B cell (primary cell): ENCODE measurements around the gene SMPD3. TPM values are rescaled to one million over a fixed set of nuclear protein-coding genes. Genes with fewer than 3 reads are reported as not detected.

ENCODE experiments used
- ATAC-seq: fragments of 200-7000 bp; cut with Tn5 transposase; one replicate; pipeline ENCODE4 v1.10.0; 2021; ENCODE audit warnings: low read depth, mild to moderate bottlenecking, moderate number of reproducible peaks, moderate library complexity
- CTCF ChIA-PET: fragments of 350-600 bp; sonication (Branson Sonifier 250); formaldehyde crosslinking; loops from one replicate; lab custom pipeline; 2021; ENCODE audit warnings: antibody characterized with exemption, inconsistent platforms; lab: Charles Lee
- POLR2A ChIA-PET: fragments of 350-600 bp; sonication (Branson Sonifier 250); formaldehyde crosslinking; loops from one replicate; lab custom pipeline; 2021; ENCODE audit warnings: antibody characterized with exemption; lab: Charles Lee
- DNase-seq: peaks from one replicate; pipeline ENCODE4 v3.0.0; 2013
- H2AFZ ChIP-seq: 2 replicates; pipeline ENCODE4 v1.6.1; 2012; ENCODE audit warnings: mild to moderate bottlenecking, low read depth, low read length; ENCODE audit not compliant: insufficient read depth, poor library complexity, severe bottlenecking
- H3K27ac ChIP-seq, 2 donors: 1 replicate in 1 of 2; 2 replicates in 1 of 2; pipeline ENCODE4 v1.5.1; 2012 to 2013; ENCODE audit warnings: low read length in 2 of 2, mild to moderate bottlenecking in 2 of 2, moderate library complexity in 1 of 2
- H3K27me3 ChIP-seq, 4 experiments: fragments of 200-600 bp in 1 of 4; sonication (generic) in 1 of 4; replicated peaks in 1 of 4; 1 replicate in 2 of 4; 2 replicates in 2 of 4; pipeline versions ENCODE4 v1.6.1 to v1.7.0; 2013 to 2016; ENCODE audit warnings: low read length in 3 of 4, mild to moderate bottlenecking in 2 of 4, mixed read lengths in 1 of 4, moderate library complexity in 1 of 4; ENCODE audit not compliant: insufficient read depth in 4 of 4, control insufficient read depth in 3 of 4; ENCODE audit errors: control extremely low read depth in 1 of 4
- H3K36me3 ChIP-seq, 2 experiments: replicated peaks in 1 of 2; 1 replicate in 1 of 2; 2 replicates in 1 of 2; pipeline versions ENCODE4 v1.6.1 to v1.7.1; 2013; ENCODE audit warnings: low read length in 1 of 2; ENCODE audit not compliant: insufficient read depth in 2 of 2, control insufficient read depth in 1 of 2; ENCODE audit errors: control extremely low read depth in 1 of 2, extremely low read depth in 1 of 2
- H3K4me1 ChIP-seq, 2 donors: fragments of 200-600 bp in 1 of 2; sonication (generic) in 1 of 2; 1 replicate in 1 of 2; 2 replicates in 1 of 2; pipeline versions ENCODE4 v1.5.1 to v1.6.1; 2013 to 2017; ENCODE audit warnings: low read length in 2 of 2; ENCODE audit not compliant: control insufficient read depth in 2 of 2, insufficient read depth in 2 of 2
- H3K4me2 ChIP-seq: replicated peaks from 2 replicates; pipeline ENCODE3; 2012; ENCODE audit warnings: mild to moderate bottlenecking, low read depth, low read length; ENCODE audit not compliant: poor library complexity, severe bottlenecking
- H3K4me3 ChIP-seq, 5 experiments: fragments of 200-600 bp in 1 of 5; sonication (generic) in 1 of 5; 1 replicate in 3 of 5; 2 replicates in 2 of 5; pipeline versions ENCODE4 v1.5.1 to v1.7.0; 2011 to 2016; ENCODE audit warnings: low read length in 4 of 5, mild to moderate bottlenecking in 4 of 5, low read depth in 2 of 5, control low read depth in 1 of 5, moderate library complexity in 1 of 5; ENCODE audit not compliant: insufficient read depth in 1 of 5; ENCODE audit errors: control extremely low read depth in 1 of 5, extremely low read depth in 1 of 5
- H3K79me2 ChIP-seq: fragments of 200-600 bp; sonication (generic); one replicate; pipeline ENCODE4 v1.6.0; 2016; ENCODE audit warnings: low read length; ENCODE audit not compliant: control insufficient read depth, insufficient read depth
- H3K9ac ChIP-seq: fragments of 200-600 bp; sonication (generic); 2 replicates; pipeline ENCODE4 v1.6.1; 2017; ENCODE audit warnings: mild to moderate bottlenecking, low read length, moderate library complexity
- H3K9me3 ChIP-seq, 3 donors: one replicate each; pipeline versions ENCODE4 v1.6.1 to v1.7.1; 2013; ENCODE audit warnings: low read length in 2 of 3; ENCODE audit not compliant: control insufficient read depth in 2 of 3, insufficient read depth in 1 of 3; ENCODE audit errors: control extremely low read depth in 1 of 3
- H4K20me1 ChIP-seq: 2 replicates; pipeline ENCODE4 v1.6.0; 2012; ENCODE audit warnings: mild to moderate bottlenecking, low read length; ENCODE audit not compliant: insufficient read depth, control insufficient read depth, poor library complexity, severe bottlenecking
- H3K27ac Mint-ChIP-seq: one replicate; pipeline ENCODE4 v1.8.0; 2021; ENCODE audit warnings: mixed read lengths
- H3K27me3 Mint-ChIP-seq: one replicate; pipeline ENCODE4 v1.8.0; 2021; ENCODE audit warnings: mixed read lengths
- H3K4me1 Mint-ChIP-seq: one replicate; pipeline ENCODE4 v1.8.0; 2021; ENCODE audit warnings: mixed read lengths
- H3K4me3 Mint-ChIP-seq: one replicate; pipeline ENCODE4 v1.8.0; 2021; ENCODE audit warnings: mixed read lengths
- H3K9me3 Mint-ChIP-seq: one replicate; pipeline ENCODE4 v1.8.0; 2022; ENCODE audit warnings: mixed read lengths; ENCODE audit not compliant: insufficient read depth
- EZH2 ChIP-seq: IDR thresholded peaks from 2 replicates; pipeline ENCODE4 v1.6.1; 2012; ENCODE audit warnings: borderline replicate concordance, low read depth, mild to moderate bottlenecking, moderate library complexity, low read length; ENCODE audit not compliant: insufficient read depth, poor library complexity, severe bottlenecking
- WGBS: methylation state at CpG from one replicate; pipeline ENCODE4 v1.1.5; 2013; ENCODE audit warnings: missing lambda C conversion rate; ENCODE audit not compliant: insufficient coverage; 5-methylcytosine and 5-hydroxymethylcytosine counted together
- intact Hi-C: fragments of 100-400 bp; cut with micrococcal nuclease; formaldehyde crosslinking; loops from one replicate; pipeline ENCODE4 v1.10.0; 2022
- polyA plus RNA-seq: library from polyadenylated mRNA; depleted of rRNA; stranded (reverse); fragments of >200 nt; gene quantifications from 2 replicates; pipeline ENCODE4 v1.2.3, GENCODE V29; 2012
- total RNA-seq, 2 donors: library from RNA; stranded (reverse); fragments of 120-200 nt in 1 of 2; gene quantifications; 1 replicate in 1 of 2; 2 replicates in 1 of 2; pipeline versions ENCODE4 v1.2.3 to v1.2.4, GENCODE V29; 2013 to 2022
- TF ChIP-seq, protein P1 (sequence below): fragments of 200-600 bp; IDR thresholded peaks from one replicate; pipeline ENCODE4 v1.8.0; 2022; ENCODE audit warnings: antibody characterized with exemption, mild to moderate bottlenecking

SMPD3 gene
- total and polyA plus RNA-seq, 2 donors (not counting 1 experiment from before 2014, with no cell fraction given): 1.2 to 2.8 TPM

DNA sequence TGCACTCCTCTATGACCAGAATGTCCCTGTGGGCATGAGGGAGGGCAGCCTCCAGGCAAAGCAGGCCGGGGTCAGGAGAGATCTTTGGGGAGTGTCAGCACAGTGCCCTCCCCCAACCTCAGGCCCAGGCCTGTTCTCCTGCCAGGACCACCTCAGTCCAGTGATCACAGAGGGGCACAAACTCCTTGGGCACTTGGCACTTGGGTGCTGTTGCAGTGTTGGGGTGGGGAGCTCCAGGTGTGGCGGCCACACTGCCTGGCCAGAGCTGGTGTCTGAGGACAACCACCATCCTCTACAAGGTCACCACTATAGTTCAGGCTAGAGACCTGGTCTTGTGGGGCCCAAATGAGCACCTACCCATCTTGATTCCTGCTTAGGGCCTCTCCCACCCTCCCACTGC is 37.2 kb downstream of the SMPD3 start:
- ChIA-PET POLR2A (no interaction called here), CTCF (interaction anchor here (3.0 kb wide), 1 partner anchor 15 kb away, joined by 9 read pairs; no protein-coding TSS in a partner anchor)
- 100% methylated on average over 1 of the region's 2 CpGs for WGBS
- Histone ChIP-seq H3K9ac (no peak overlapping the region), H3K4me1 (peaks cover 0 to 6% of the 10 kb centered on the region in 2 donors), H3K36me3 (no peaks in the 10 kb centered on the region), H3K27me3 (peaks cover 0 to 3% (median 0%) of the 10 kb centered on the region in 4 experiments), H3K4me3 (no peak overlapping the region), H3K9me3 (no peaks in the 10 kb centered on the region), H3K4me2 (no peak overlapping the region), H3K27ac (no peak overlapping the region), H3K79me2 (no peaks in the 10 kb centered on the region), H2AFZ (no peak overlapping the region), H4K20me1 (no peaks in the 10 kb centered on the region)
- peaks cover 4% of the 10 kb centered on the region for H3K27me3 Mint-ChIP-seq
- H3K27ac Mint-ChIP-seq: no peak overlapping the region
- intact Hi-C loops: no loop called here
- ATAC-seq (no peak), DNase-seq (no peak)
- H3K4me1 Mint-ChIP-seq: peaks cover 5% of the 10 kb centered on the region
- TF ChIP-seq, protein P1, sequence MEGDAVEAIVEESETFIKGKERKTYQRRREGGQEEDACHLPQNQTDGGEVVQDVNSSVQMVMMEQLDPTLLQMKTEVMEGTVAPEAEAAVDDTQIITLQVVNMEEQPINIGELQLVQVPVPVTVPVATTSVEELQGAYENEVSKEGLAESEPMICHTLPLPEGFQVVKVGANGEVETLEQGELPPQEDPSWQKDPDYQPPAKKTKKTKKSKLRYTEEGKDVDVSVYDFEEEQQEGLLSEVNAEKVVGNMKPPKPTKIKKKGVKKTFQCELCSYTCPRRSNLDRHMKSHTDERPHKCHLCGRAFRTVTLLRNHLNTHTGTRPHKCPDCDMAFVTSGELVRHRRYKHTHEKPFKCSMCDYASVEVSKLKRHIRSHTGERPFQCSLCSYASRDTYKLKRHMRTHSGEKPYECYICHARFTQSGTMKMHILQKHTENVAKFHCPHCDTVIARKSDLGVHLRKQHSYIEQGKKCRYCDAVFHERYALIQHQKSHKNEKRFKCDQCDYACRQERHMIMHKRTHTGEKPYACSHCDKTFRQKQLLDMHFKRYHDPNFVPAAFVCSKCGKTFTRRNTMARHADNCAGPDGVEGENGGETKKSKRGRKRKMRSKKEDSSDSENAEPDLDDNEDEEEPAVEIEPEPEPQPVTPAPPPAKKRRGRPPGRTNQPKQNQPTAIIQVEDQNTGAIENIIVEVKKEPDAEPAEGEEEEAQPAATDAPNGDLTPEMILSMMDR: no peak
- no peak for TF ChIP-seq EZH2
- no peak overlapping the region for H3K4me3 Mint-ChIP-seq
- H3K9me3 Mint-ChIP-seq: no peaks in the 10 kb centered on the region

DNA sequence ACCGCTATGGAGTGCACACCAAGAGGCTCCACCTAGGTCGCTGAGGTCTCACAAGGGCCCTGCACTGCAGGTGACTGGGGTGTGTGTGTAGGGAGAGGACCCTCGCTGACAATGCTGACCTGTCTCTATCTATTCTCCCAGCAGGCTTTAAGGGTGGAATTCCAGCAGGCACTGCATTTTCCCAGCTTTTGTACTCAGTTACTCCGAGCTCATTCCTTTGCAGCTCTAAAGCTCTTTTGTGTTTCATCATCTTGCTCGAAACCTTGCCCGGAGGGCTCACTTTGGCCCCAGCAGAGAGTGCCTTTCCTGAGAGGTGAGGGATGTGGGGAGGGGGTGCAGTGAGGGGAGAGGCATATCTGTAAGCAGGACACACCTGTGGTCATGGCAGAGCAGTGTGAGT is 39.3 kb downstream of the SMPD3 start:
- no peak overlapping the region for H3K27ac ChIP-seq
- intact Hi-C loops: no loop called here
- Mint-ChIP-seq H3K9me3 (no peaks in the 10 kb centered on the region), H3K27ac (no peak overlapping the region), H3K27me3 (peaks cover 4% of the 10 kb centered on the region), H3K4me3 (no peak overlapping the region), H3K4me1 (peaks cover 5% of the 10 kb centered on the region)
- ChIA-PET CTCF (interaction anchor here (1.2 kb wide), 1 partner anchor 9 kb away, joined by 3 read pairs; no protein-coding TSS in a partner anchor), POLR2A (interaction anchor here (0.6 kb wide), 1 partner anchor 301 kb away, joined by 5 read pairs; no protein-coding TSS in a partner anchor)
- H3K27me3 ChIP-seq: peaks cover 0 to 3% (median 0%) of the 10 kb centered on the region in 4 experiments
- no peak overlapping the region for H3K4me2 ChIP-seq
- no peaks in the 10 kb centered on the region for H3K9me3 ChIP-seq
- no peak overlapping the region for H3K9ac ChIP-seq
- H3K4me1 ChIP-seq: peaks cover 0 to 6% of the 10 kb centered on the region in 2 donors
- H3K36me3 ChIP-seq: no peaks in the 10 kb centered on the region
- H4K20me1 ChIP-seq: no peaks in the 10 kb centered on the region
- no peak overlapping the region for H2AFZ ChIP-seq
- DNase-seq (no peak), ATAC-seq (no peak)
- TF ChIP-seq, protein P1: no peak
- TF ChIP-seq EZH2: no peak
- 100% methylated on average over 3 of the region's 6 CpGs for WGBS
- H3K4me3 ChIP-seq: no peak overlapping the region
- H3K79me2 ChIP-seq: no peaks in the 10 kb centered on the region
